ENCODE measurements around the gene STXBP4.

DNA sequence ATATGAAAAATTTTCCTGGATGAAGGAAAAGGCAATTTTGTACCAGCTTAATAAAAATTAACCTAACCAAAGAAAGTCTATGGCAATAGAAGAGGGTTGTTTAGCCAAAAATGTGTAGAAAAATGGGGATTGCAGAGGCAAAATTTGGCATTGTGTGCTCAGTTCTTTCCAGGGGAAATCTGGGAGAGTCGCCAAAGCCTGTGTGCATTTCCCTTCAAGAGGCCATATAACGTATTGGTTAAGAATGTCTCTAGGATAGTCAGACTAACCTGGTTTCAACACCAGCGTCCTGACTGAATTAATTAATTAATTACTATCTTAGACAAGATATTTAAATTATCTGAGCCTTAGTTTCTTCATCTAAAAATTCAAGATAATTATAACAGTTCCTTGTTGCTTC lies 251.4 kb downstream of the STXBP4 start:
- TF ChIP-seq SIN3A (IDR thresholded peaks at IDR 0.05; ENCODE audit: borderline replicate concordance, insufficient read depth, low read length) (no peak), POLR2AphosphoS5 (IDR thresholded peaks at IDR 0.05; ENCODE audit: low read depth, low read length) (no peak)
- TF ChIP-seq, protein P1, sequence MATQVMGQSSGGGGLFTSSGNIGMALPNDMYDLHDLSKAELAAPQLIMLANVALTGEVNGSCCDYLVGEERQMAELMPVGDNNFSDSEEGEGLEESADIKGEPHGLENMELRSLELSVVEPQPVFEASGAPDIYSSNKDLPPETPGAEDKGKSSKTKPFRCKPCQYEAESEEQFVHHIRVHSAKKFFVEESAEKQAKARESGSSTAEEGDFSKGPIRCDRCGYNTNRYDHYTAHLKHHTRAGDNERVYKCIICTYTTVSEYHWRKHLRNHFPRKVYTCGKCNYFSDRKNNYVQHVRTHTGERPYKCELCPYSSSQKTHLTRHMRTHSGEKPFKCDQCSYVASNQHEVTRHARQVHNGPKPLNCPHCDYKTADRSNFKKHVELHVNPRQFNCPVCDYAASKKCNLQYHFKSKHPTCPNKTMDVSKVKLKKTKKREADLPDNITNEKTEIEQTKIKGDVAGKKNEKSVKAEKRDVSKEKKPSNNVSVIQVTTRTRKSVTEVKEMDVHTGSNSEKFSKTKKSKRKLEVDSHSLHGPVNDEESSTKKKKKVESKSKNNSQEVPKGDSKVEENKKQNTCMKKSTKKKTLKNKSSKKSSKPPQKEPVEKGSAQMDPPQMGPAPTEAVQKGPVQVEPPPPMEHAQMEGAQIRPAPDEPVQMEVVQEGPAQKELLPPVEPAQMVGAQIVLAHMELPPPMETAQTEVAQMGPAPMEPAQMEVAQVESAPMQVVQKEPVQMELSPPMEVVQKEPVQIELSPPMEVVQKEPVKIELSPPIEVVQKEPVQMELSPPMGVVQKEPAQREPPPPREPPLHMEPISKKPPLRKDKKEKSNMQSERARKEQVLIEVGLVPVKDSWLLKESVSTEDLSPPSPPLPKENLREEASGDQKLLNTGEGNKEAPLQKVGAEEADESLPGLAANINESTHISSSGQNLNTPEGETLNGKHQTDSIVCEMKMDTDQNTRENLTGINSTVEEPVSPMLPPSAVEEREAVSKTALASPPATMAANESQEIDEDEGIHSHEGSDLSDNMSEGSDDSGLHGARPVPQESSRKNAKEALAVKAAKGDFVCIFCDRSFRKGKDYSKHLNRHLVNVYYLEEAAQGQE (IDR thresholded peaks at IDR 0.05; ENCODE audit: insufficient read depth in 1 of 2, low read depth in 2 of 2, low read length in 2 of 2) = no peak
